Measurements from ENCODE around the gene STRN4.

STRN4 gene

DNA sequence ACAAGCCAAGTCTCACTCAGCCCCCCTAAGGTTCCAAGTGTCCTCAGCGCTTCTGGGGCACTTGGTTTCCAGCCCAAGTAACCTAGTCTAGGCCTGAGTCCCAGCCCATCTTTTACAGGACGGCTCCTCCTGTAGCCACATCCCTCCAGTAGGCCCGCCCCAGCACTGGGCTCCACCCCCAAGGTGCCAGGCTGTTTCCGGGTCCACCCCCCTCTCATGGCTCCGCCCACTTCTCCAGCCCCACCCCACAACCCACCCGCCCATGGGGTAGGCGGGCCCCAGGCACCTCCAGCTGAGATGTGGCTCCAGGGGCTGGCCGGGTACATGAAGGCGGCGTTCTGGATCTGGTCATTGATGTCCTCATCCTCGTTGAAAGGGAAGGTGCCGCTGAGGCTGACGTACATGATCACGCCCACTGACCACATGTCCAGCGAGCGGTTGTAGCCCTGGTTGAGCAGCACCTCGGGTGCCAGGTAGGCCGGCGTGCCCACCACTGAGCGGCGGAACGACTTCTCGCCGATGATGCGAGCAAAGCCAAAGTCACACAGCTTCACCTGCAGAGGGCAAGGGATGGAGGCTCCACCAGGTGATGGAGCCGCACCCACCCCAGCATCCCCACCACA, 68.0 kb downstream of the STRN4 start:
- in situ Hi-C loops (cut with MboI; ENCODE audit: low sequenced_read_pairs): no loop called here

DNA sequence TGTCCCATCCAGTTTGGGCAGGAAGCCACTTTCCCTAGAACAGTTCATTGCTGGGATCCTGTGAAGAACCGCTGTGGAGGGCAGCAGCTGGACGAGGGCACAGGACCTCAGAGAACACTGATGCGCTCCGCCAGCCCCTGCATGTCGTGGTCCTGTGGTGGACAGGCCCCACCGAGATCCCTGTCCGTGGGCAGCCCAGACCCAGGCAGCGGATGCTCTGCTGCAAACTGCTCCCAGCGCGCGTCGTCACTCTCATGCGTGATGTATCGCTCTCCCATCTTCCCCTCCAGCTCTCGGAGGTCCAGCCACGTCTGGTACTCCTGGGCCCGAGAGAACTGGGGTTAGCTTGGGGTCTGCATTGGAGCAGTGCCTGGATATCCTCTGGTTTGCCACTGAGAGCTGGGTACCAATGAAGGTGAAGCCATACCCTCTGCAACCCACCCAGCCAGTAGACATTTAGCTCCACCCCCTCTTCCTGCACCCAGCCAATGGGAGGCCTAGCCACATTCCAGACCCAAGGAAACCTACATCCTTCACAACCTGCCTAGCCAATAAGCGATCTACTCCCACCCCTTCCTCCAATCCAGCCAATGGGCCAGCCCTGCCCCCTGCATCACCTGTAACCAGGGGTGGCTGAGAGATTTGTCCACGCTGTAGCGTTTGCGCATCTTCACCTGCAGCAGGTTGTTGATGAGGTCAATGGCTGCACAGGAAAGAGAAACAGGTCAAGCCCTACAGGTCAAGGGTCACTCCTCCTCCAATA, 71.7 kb downstream of the STRN4 start:
- in situ Hi-C loops (cut with MboI; ENCODE audit: low sequenced_read_pairs): no loop called here

DNA sequence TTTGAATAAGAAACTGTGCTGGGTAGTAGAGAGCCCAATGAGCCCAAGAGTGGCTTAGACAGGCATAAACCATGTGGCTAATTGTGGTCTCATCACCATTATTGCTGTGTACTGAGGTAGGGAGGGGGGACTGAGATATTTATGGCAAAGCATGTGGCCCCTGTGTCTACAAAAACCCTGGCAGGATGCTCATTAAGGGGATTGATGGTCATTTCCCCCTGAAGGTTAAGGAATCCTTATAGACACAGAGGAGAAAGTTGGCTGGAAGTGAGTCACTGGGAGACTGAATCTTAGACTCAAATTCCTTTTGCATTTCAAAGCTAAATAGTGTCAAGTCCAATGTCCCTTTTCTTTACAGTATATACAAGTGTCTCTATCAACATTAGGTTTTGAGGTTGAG, 75.4 kb downstream of the STRN4 start:
- in situ Hi-C loops (cut with MboI; ENCODE audit: low sequenced_read_pairs): no loop called here

Measured in hTERT RPE-1 (cell line).